ENCODE measurements around the gene KRT36.

The KRT36 gene

GRCh38 chr17:41511116-41511515 lies 21.4 kb upstream of the KRT36 start:
- Histone ChIP-seq H3K4me3 (ENCODE audit: low read depth, low read length) (no peak overlapping the region), H3K27ac (ENCODE audit: low read depth, low read length) (no peak overlapping the region), H3K9ac (ENCODE audit: low read depth, low read length) (no peak overlapping the region), H3K9me3 (ENCODE audit: control insufficient read depth, insufficient read depth, low read length) (no peaks in the 10 kb centered on the region), H3K36me3 (ENCODE audit: control insufficient read depth, insufficient read depth, low read length) (no peaks in the 10 kb centered on the region), H3K4me1 (ENCODE audit: control insufficient read depth, insufficient read depth, low read length) (0 out of 2 replicates have a peak, but pooled peaks cover 2% of the 10 kb centered on the region), H3K27me3 (ENCODE audit: control insufficient read depth, insufficient read depth, low read length) (no peaks in the 10 kb centered on the region)

DNA sequence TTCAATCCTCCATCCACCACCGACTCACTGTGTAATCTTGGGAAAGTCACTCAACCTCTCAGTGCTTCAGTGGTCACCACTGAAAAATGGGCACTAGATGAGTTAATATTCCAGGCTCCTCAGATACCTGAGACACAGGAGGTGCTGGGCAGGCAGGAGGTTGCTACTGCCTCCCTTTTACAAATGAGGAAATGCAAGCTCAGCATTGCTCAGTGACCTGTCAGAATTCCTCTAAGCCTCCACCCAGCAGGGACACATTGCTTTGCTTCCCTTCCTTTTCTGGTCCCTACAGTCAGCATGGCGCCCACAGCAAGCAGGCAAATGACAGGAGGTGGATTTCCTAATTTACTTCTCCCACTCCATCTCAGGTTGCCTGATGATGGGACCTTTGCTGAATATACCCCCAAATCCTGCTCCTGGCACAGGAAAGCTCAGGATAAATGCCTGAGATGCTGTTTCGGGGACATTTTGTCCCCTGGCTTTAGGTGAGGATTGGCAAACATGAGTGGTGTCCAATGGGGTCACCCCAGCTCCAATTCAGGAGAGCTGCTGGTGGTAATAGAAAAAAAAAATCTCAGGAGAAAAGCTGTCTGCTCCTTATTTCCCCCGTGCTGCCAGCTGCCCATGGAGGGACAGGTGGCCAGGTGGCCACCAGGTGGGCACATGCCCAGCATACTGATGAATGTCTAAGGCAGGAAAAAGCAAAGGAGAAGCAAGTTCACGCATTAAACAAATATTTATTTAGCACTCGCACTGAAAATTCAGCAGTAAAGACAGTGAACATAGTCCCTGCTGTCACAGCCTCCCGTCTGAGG lies 20.7 kb upstream of the KRT36 start:
- H3K4me3 ChIP-seq (ENCODE audit: low read depth, low read length): no peak overlapping the region
- H3K4me1 ChIP-seq (ENCODE audit: control insufficient read depth, insufficient read depth, low read length): 0 out of 2 replicates have a peak, but pooled peaks cover 2% of the 10 kb centered on the region
- H3K27ac ChIP-seq (ENCODE audit: low read depth, low read length): no peak overlapping the region
- no peaks in the 10 kb centered on the region for H3K36me3 ChIP-seq (ENCODE audit: control insufficient read depth, insufficient read depth, low read length)
- no peaks in the 10 kb centered on the region for H3K9me3 ChIP-seq (ENCODE audit: control insufficient read depth, insufficient read depth, low read length)
- H3K9ac ChIP-seq (ENCODE audit: low read depth, low read length): no peak overlapping the region
- H3K27me3 ChIP-seq (ENCODE audit: control insufficient read depth, insufficient read depth, low read length): no peaks in the 10 kb centered on the region

DNA sequence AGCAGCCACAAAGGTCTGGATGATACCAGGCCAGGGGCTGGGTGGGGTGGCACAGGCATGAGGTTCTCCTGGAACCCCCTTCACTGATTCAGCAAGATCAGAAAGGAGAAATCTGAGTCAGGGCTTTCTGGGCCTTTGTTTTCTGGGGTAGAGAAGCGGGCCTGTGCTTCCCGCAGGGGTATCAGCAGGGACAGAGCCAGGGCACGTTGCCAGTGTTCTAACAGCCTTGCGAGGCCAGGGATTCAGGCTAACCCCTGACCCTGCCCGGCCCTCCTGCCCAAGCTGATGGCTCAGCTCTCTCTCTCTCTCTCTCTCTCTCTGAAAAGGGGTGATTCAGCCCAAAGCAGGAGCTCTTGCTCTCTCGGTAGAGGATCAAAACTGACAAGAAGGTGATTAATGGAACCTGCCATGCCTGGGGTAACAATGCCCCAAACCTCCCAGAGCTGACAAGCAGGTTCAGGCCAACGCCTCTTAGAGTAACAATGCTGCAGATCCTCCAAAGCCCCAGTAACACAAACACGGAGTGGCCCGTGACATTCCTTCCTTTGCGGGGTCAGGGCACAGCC lies 17.7 kb upstream of the KRT36 start:
- Histone ChIP-seq H3K4me3 (ENCODE audit: low read depth, low read length) (no peak overlapping the region), H3K9me3 (ENCODE audit: control insufficient read depth, insufficient read depth, low read length) (no peaks in the 10 kb centered on the region), H3K27me3 (ENCODE audit: control insufficient read depth, insufficient read depth, low read length) (no peaks in the 10 kb centered on the region), H3K4me1 (ENCODE audit: control insufficient read depth, insufficient read depth, low read length) (0 out of 2 replicates have a peak, but pooled peaks cover 2% of the 10 kb centered on the region), H3K9ac (ENCODE audit: low read depth, low read length) (no peak overlapping the region), H3K36me3 (ENCODE audit: control insufficient read depth, insufficient read depth, low read length) (no peaks in the 10 kb centered on the region), H3K27ac (ENCODE audit: low read depth, low read length) (no peak overlapping the region)

- Histone ChIP-seq H3K27me3 (ENCODE audit: control insufficient read depth, insufficient read depth, low read length) (no peaks in the 10 kb centered on the region), H3K27ac (ENCODE audit: low read depth, low read length) (no peak overlapping the region), H3K36me3 (ENCODE audit: control insufficient read depth, insufficient read depth, low read length) (no peaks in the 10 kb centered on the region), H3K9me3 (ENCODE audit: control insufficient read depth, insufficient read depth, low read length) (no peaks in the 10 kb centered on the region), H3K9ac (ENCODE audit: low read depth, low read length) (no peak overlapping the region), H3K4me1 (ENCODE audit: control insufficient read depth, insufficient read depth, low read length) (peaks cover 4% of the 10 kb centered on the region), H3K4me3 (ENCODE audit: low read depth, low read length) (no peak overlapping the region)
Measured at GRCh38 chr17:41505809-41506767, 16.4 kb upstream of the KRT36 start.

DNA sequence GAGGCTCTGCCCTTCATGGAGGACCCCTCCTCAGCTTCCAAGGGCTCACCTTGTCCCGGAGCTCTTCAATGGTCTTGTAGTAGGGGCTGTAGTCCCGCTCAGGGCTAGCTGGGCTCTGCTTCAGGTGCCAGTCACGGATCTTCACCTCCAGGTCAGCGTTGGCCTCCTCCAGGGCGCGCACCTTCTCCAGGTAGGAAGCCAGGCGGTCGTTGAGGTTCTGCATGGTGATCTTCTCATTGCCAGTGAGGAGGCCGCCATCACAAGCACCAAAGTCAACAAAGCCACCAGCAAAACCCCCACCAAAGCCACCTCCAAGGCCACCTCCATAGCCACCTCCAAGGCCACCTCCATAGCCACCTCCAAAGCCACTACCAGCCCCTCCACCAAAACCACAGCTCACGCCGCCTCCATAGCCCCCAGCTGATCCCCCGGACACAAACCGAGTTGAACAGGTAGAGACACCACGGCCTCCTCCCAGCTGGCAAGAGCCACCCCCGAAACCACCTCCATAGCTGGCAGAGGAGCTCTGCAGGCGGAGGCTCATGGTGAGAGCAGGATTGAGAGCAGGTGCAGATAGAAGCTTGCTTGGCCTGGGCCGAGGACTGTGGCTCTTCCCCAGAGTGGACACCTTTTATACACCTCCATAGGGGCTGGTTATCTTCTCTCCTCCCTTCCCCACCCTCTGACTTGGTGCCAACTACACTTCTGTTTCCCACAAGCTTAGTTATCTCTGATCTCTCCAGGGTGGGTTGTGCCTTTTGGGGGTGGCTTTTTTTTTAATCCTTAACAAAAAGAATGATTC lies 15.5 kb upstream of the KRT36 start, which contains the start of gene KRT13:
Gene KRT13, minus strand, starts transcription at position 606 of the 802 bp plus-strand sequence. Its CDS starts 62 bp downstream, at position 544.
- Histone ChIP-seq H3K27ac (ENCODE audit: low read depth, low read length) (no peak within 1 kb of the TSS), H3K4me1 (ENCODE audit: control insufficient read depth, insufficient read depth, low read length) (peaks cover 13% of the 10 kb centered on the region), H3K36me3 (ENCODE audit: control insufficient read depth, insufficient read depth, low read length) (no peaks in the 10 kb centered on the region), H3K4me3 (ENCODE audit: low read depth, low read length) (no peak within 1 kb of the TSS), H3K27me3 (ENCODE audit: control insufficient read depth, insufficient read depth, low read length) (no peaks in the 10 kb centered on the region), H3K9ac (ENCODE audit: low read depth, low read length) (no peak within 1 kb of the TSS), H3K9me3 (ENCODE audit: control insufficient read depth, insufficient read depth, low read length) (no peaks in the 10 kb centered on the region)

DNA sequence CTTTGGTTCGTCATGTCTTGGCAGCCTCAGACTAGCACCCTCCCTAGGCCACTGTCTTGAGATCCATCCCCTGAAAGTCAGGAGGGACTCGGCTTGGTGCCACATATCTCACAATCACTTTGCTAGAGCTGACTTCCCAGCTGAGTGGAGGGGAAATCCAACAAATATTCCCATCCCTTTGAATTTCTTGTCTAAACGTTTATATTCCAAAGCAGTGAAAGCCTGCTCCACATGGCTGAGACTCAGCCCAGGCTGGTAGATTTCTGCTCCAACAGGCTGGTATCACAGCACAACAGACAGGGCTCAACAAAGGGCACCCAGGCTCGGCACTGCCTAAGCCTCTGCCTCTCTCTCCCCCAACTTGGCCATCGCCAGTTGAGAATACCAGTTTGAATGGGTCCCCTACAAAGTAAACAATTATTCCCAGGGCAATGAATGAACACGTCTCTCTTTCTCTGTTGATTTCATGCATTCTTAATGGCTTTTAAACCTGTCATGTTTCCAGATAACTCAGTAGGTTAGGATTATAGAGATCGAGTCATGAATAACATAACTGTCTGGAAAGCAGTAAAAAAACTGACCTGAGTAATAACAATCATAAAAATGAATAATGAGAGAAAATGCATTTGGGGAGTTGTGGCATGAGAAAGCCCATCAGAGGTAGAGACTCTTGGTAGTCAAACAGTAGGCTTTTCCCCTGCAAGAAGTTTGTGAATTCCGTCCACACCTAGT lies 14.7 kb upstream of the KRT36 start:
- peaks cover 17% of the 10 kb centered on the region for H3K4me1 ChIP-seq (ENCODE audit: control insufficient read depth, insufficient read depth, low read length)

GRCh38 chr17:41503202-41503601 lies 13.5 kb upstream of the KRT36 start:
- H3K9ac ChIP-seq (ENCODE audit: low read depth, low read length): no peak overlapping the region
- H3K4me3 ChIP-seq (ENCODE audit: low read depth, low read length): no peak overlapping the region
- no peaks in the 10 kb centered on the region for H3K36me3 ChIP-seq (ENCODE audit: control insufficient read depth, insufficient read depth, low read length)
- H3K27ac ChIP-seq (ENCODE audit: low read depth, low read length): no peak overlapping the region
- peaks cover 19% of the 10 kb centered on the region for H3K4me1 ChIP-seq (ENCODE audit: control insufficient read depth, insufficient read depth, low read length)
- no peaks in the 10 kb centered on the region for H3K27me3 ChIP-seq (ENCODE audit: control insufficient read depth, insufficient read depth, low read length)
- no peaks in the 10 kb centered on the region for H3K9me3 ChIP-seq (ENCODE audit: control insufficient read depth, insufficient read depth, low read length)

More for the DNA sequence above, 14.7 kb upstream of the KRT36 start:
- Histone ChIP-seq H3K9ac (ENCODE audit: low read depth, low read length) (no peak overlapping the region), H3K4me3 (ENCODE audit: low read depth, low read length) (no peak overlapping the region), H3K27ac (ENCODE audit: low read depth, low read length) (no peak overlapping the region), H3K9me3 (ENCODE audit: control insufficient read depth, insufficient read depth, low read length) (no peaks in the 10 kb centered on the region), H3K36me3 (ENCODE audit: control insufficient read depth, insufficient read depth, low read length) (no peaks in the 10 kb centered on the region), H3K27me3 (ENCODE audit: control insufficient read depth, insufficient read depth, low read length) (no peaks in the 10 kb centered on the region)

DNA sequence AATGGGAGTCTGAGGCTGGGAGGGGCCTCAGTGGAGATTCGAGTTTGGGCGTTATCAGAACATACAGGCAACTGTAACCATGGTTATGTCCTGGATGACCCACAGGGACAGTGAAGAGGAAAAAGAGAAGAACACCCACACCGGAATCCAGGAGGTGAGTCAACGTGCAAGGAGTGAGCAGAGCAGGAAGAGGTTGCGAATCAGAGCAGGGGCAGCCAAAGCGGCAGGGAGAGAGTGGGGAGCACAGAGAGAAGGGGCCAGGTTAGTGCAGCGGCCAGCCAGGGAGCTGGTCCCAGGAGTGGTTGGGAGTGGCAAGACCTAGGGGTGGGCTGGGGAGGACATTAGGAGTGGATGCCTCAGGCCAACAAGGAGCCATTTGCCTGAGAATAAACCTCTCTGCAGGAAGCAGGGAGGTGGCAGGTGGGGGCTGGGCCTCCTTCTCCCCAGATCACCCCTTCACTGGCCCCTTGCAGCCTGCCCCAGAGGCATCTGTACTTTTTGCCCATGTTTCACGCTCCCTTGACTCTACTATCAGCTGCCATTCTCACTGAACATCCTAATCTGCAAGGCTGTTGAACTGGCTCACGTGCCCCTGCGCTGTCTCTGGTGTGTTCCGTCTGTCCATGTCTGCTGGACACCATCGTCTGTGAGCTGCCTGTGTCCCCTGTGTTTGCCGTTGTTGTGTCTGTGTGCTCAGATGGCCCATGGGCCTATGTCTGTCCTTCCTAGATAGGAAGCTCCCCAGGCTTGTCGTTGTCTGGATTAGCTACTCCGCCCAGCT lies 10.6 kb upstream of the KRT36 start:
- Histone ChIP-seq H3K4me1 (ENCODE audit: control insufficient read depth, insufficient read depth, low read length) (peaks cover 22% of the 10 kb centered on the region), H3K9me3 (ENCODE audit: control insufficient read depth, insufficient read depth, low read length) (no peaks in the 10 kb centered on the region), H3K27ac (ENCODE audit: low read depth, low read length) (no peak overlapping the region), H3K9ac (ENCODE audit: low read depth, low read length) (no peak overlapping the region), H3K27me3 (ENCODE audit: control insufficient read depth, insufficient read depth, low read length) (no peaks in the 10 kb centered on the region), H3K36me3 (ENCODE audit: control insufficient read depth, insufficient read depth, low read length) (no peaks in the 10 kb centered on the region), H3K4me3 (ENCODE audit: low read depth, low read length) (0 out of 2 replicates have a peak overlapping the region, but pooled peaks have one; percentile 0)

DNA sequence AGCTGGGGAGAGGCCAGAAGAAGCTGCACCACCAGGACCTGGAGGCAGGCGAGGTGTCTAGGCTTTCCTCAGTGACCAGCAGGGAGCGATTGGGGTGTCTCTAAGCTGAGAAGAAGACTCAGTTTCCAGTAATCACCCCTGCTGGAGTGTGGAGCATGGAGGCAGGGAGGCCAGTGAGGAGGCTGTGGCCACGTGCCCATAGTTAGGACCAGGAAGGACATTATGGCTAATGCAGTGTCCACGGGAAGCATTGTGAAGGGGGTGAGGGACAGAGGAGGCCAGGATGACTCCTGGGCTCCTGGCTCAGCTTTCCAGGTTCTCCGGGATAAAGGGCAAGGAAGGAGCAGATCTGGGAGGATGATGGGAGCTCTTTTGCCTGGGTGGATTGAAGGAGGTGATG lies 10.0 kb upstream of the KRT36 start:
- H3K27ac ChIP-seq (ENCODE audit: low read depth, low read length): no peak overlapping the region

More for the DNA sequence above, 10.0 kb upstream of the KRT36 start:
- Histone ChIP-seq H3K9me3 (ENCODE audit: control insufficient read depth, insufficient read depth, low read length) (no peaks in the 10 kb centered on the region), H3K36me3 (ENCODE audit: control insufficient read depth, insufficient read depth, low read length) (no peaks in the 10 kb centered on the region), H3K27me3 (ENCODE audit: control insufficient read depth, insufficient read depth, low read length) (no peaks in the 10 kb centered on the region), H3K4me3 (ENCODE audit: low read depth, low read length) (no peak overlapping the region), H3K4me1 (ENCODE audit: control insufficient read depth, insufficient read depth, low read length) (peaks cover 22% of the 10 kb centered on the region), H3K9ac (ENCODE audit: low read depth, low read length) (no peak overlapping the region)
